ENCODE results near the gene LIN54.

- TF ChIP-seq CTCF (IDR thresholded peaks at IDR 0.05): no peak
- TF ChIP-seq EP300 (IDR thresholded peaks at IDR 0.05; ENCODE audit: low read depth): no peak
Observed at GRCh38 chr4:82903737-82904136, 106.9 kb downstream of the LIN54 start.
